ENCODE data around the gene C16orf74.

DNA sequence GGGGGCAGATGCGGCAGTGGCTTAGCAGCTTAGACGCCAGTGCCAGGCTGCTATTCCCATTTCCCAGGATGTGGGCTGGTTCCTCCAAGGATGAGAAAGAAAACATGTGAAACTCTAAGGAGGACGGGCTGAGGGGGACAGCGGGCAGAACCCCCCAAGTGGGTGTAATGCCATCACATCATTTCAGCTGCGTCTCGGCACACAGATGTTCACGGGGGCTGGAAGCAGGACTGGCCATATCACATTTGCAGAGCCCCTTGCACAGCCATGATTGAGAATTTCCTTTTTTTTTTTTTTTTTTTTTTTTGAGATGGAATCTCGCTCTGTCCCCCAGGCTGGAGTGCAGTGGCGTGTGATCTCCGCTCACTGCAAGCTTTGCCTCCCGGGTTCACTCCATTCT is 46.9 kb downstream of the C16orf74 start:
- TF ChIP-seq, protein P1, sequence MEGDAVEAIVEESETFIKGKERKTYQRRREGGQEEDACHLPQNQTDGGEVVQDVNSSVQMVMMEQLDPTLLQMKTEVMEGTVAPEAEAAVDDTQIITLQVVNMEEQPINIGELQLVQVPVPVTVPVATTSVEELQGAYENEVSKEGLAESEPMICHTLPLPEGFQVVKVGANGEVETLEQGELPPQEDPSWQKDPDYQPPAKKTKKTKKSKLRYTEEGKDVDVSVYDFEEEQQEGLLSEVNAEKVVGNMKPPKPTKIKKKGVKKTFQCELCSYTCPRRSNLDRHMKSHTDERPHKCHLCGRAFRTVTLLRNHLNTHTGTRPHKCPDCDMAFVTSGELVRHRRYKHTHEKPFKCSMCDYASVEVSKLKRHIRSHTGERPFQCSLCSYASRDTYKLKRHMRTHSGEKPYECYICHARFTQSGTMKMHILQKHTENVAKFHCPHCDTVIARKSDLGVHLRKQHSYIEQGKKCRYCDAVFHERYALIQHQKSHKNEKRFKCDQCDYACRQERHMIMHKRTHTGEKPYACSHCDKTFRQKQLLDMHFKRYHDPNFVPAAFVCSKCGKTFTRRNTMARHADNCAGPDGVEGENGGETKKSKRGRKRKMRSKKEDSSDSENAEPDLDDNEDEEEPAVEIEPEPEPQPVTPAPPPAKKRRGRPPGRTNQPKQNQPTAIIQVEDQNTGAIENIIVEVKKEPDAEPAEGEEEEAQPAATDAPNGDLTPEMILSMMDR (IDR thresholded peaks at IDR 0.05) = no peak
- TF ChIP-seq POLR2A (IDR thresholded peaks at IDR 0.05) = no peak
- TF ChIP-seq EP300 (IDR thresholded peaks at IDR 0.05) = no peak

Measured in ovary (tissue), 3 donors.